Loucy (cell line): ENCODE measurements around the gene DLG2.

Source experiments
- H2AFZ ChIP-seq: fragments of 200-600 bp; sonication (generic); 2 replicates; pipeline ENCODE4 v1.6.0; 2016; ENCODE audit warnings: antibody characterized with exemption, mild to moderate bottlenecking, low read length, moderate library complexity
- H3F3A ChIP-seq: fragments of 200-600 bp; 2 replicates; pipeline ENCODE4 v1.6.0; 2016; ENCODE audit warnings: antibody characterized with exemption, low read depth, mild to moderate bottlenecking
- H3K27me3 ChIP-seq: fragments of 200-600 bp; sonication (generic); 2 replicates; pipeline ENCODE4 v1.6.1; 2014; ENCODE audit warnings: low read length, mild to moderate bottlenecking; ENCODE audit not compliant: insufficient read depth, poor library complexity, severe bottlenecking
- H3K36me3 ChIP-seq: fragments of 200-600 bp; sonication (generic); 2 replicates; pipeline ENCODE4 v1.6.1; 2016; ENCODE audit warnings: low read length; ENCODE audit not compliant: insufficient read depth
- H3K4me1 ChIP-seq: fragments of 200-600 bp; sonication (generic); 2 replicates; pipeline ENCODE4 v1.5.1; 2014; ENCODE audit warnings: low read length, mild to moderate bottlenecking; ENCODE audit not compliant: insufficient read depth, poor library complexity, severe bottlenecking
- H3K4me2 ChIP-seq: fragments of 200-600 bp; sonication (generic); 2 replicates; pipeline ENCODE4 v1.6.0; 2014; ENCODE audit warnings: antibody characterized with exemption, low read length, low read depth, mild to moderate bottlenecking; ENCODE audit not compliant: poor library complexity, severe bottlenecking
- H3K4me3 ChIP-seq: fragments of 200-600 bp; sonication (generic); 2 replicates; pipeline ENCODE4 v1.5.1; 2014; ENCODE audit warnings: low read length, mild to moderate bottlenecking, mixed read lengths; ENCODE audit not compliant: poor library complexity, severe bottlenecking
- H3K79me2 ChIP-seq: fragments of 200-600 bp; sonication (generic); 2 replicates; pipeline ENCODE4 v1.6.1; 2014; ENCODE audit warnings: low read length; ENCODE audit not compliant: insufficient read depth
- H3K9ac ChIP-seq: fragments of 200-600 bp; sonication (generic); 2 replicates; pipeline ENCODE4 v1.6.0; 2014; ENCODE audit warnings: mild to moderate bottlenecking, low read depth, low read length, moderate library complexity; ENCODE audit not compliant: poor library complexity, severe bottlenecking
- H3K9me2 ChIP-seq: fragments of 200-600 bp; sonication (generic); replicated peaks from 2 replicates; pipeline ENCODE4 v1.6.1; 2016; ENCODE audit warnings: low read depth, low read length, mixed read lengths
- H3K9me3 ChIP-seq: fragments of 200-600 bp; sonication (generic); 2 replicates; pipeline ENCODE4 v1.6.1; 2014; ENCODE audit warnings: mild to moderate bottlenecking, antibody characterized with exemption, low read length, low read depth; ENCODE audit not compliant: insufficient read depth
- H4K20me1 ChIP-seq: fragments of 200-600 bp; sonication (generic); 2 replicates; pipeline ENCODE4 v1.6.0; 2014; ENCODE audit warnings: antibody characterized with exemption, low read length, mild to moderate bottlenecking; ENCODE audit not compliant: insufficient read depth, poor library complexity, severe bottlenecking
- EZH2phosphoT487 ChIP-seq: fragments of 200-600 bp; IDR thresholded peaks from 2 replicates; pipeline ENCODE4 v1.6.1; 2018; ENCODE audit warnings: antibody characterized with exemption, mild to moderate bottlenecking, moderate library complexity, borderline replicate concordance
- TF ChIP-seq, protein P1 (sequence below): fragments of 200-600 bp; sonication (generic); conservative IDR thresholded peaks from 2 replicates; pipeline ENCODE4 v1.5.1; 2014; ENCODE audit warnings: mild to moderate bottlenecking, antibody characterized with exemption, low read length

The DLG2 gene

DNA sequence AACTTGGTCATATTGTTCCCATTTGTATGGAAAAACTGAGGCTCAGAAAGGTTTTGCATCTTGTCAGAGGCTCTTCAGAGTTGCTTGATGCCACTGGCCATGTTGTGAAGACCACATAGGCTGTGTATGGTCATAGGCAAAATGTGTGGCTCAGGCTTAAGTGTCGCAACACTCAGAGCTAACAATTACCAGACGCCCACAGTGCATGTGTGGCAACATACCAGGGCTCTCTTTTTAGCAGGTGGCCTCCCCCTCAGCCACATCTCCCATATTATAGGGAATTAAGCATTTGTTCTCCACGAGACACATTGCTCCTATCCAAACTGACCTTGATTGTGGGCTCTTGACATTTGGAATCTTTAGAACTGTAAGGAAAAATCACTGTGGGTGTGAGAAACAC is 802.5 kb downstream of the DLG2 start:
- no peak overlapping the region for H2AFZ ChIP-seq
- no peak overlapping the region for H3K4me3 ChIP-seq
- no peak overlapping the region for H3K9ac ChIP-seq
- no peak overlapping the region for H3K4me2 ChIP-seq
- H3K4me1 ChIP-seq: no peaks in the 10 kb centered on the region
- no peaks in the 10 kb centered on the region for H3K9me2 ChIP-seq
- no peaks in the 10 kb centered on the region for H3K9me3 ChIP-seq
- no peaks in the 10 kb centered on the region for H4K20me1 ChIP-seq
- no peaks in the 10 kb centered on the region for H3K27me3 ChIP-seq
- H3K36me3 ChIP-seq: no peaks in the 10 kb centered on the region
- H3F3A ChIP-seq: no peaks in the 10 kb centered on the region
- H3K79me2 ChIP-seq: no peaks in the 10 kb centered on the region
- TF ChIP-seq, protein P1, sequence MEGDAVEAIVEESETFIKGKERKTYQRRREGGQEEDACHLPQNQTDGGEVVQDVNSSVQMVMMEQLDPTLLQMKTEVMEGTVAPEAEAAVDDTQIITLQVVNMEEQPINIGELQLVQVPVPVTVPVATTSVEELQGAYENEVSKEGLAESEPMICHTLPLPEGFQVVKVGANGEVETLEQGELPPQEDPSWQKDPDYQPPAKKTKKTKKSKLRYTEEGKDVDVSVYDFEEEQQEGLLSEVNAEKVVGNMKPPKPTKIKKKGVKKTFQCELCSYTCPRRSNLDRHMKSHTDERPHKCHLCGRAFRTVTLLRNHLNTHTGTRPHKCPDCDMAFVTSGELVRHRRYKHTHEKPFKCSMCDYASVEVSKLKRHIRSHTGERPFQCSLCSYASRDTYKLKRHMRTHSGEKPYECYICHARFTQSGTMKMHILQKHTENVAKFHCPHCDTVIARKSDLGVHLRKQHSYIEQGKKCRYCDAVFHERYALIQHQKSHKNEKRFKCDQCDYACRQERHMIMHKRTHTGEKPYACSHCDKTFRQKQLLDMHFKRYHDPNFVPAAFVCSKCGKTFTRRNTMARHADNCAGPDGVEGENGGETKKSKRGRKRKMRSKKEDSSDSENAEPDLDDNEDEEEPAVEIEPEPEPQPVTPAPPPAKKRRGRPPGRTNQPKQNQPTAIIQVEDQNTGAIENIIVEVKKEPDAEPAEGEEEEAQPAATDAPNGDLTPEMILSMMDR: no peak
- no peak for TF ChIP-seq EZH2phosphoT487

DNA sequence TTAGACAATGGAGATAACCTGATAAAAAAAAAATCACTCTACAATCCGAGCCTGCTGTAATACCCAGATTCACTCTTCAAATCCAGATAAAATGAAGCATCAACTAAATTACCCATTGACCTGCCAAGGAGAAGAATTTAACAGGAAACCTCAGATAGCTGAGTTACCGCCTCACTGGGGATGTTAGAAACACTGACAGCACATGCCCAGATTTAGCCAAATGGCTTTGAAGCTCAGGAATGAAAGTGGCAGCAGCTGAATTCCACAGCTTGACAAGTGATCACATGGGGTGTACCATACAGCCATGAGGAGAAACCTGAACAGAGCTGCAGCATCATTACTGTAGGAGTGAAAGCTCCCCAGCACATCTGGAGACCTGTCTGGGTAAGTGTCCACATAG is 807.6 kb downstream of the DLG2 start:
- Histone ChIP-seq H3K27me3 (no peaks in the 10 kb centered on the region), H2AFZ (no peak overlapping the region), H3K4me2 (no peak overlapping the region), H3K79me2 (no peaks in the 10 kb centered on the region), H3F3A (no peaks in the 10 kb centered on the region), H3K4me3 (no peak overlapping the region), H3K4me1 (no peaks in the 10 kb centered on the region), H3K9ac (no peak overlapping the region), H4K20me1 (no peaks in the 10 kb centered on the region), H3K9me3 (no peaks in the 10 kb centered on the region), H3K9me2 (no peaks in the 10 kb centered on the region), H3K36me3 (no peaks in the 10 kb centered on the region)
- TF ChIP-seq, protein P1: no peak
- TF ChIP-seq EZH2phosphoT487: no peak

DNA sequence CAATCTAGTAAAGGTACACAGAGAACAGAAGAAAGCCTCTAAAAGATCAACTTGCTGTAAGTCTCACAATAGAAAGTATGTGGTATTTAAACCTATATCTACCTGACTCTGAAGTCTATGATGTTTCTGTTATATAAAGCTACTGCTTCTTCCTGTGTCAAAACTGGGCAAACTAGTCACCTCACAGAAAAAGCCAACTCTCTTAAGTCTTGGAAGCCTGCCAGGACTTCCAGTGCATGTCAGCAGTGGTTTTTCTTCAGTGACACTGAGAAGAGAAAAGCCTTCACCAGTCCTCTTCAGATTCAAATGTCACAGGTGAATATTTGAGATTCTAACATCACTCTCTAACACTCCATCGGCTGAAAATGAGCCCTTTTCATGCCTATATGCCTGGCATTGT is 808.0 kb downstream of the DLG2 start:
- H3F3A ChIP-seq: no peaks in the 10 kb centered on the region
- H3K27me3 ChIP-seq: no peaks in the 10 kb centered on the region
- H3K9me3 ChIP-seq: no peaks in the 10 kb centered on the region
- no peaks in the 10 kb centered on the region for H4K20me1 ChIP-seq
- no peaks in the 10 kb centered on the region for H3K9me2 ChIP-seq
- TF ChIP-seq EZH2phosphoT487: no peak
- TF ChIP-seq, protein P1: no peak
- H3K36me3 ChIP-seq: no peaks in the 10 kb centered on the region
- H3K9ac ChIP-seq: no peak overlapping the region
- H3K4me1 ChIP-seq: no peaks in the 10 kb centered on the region
- no peak overlapping the region for H3K4me3 ChIP-seq
- H2AFZ ChIP-seq: no peak overlapping the region
- no peaks in the 10 kb centered on the region for H3K79me2 ChIP-seq
- H3K4me2 ChIP-seq: no peak overlapping the region
